ENCODE data around the gene SPSB1.

DNA sequence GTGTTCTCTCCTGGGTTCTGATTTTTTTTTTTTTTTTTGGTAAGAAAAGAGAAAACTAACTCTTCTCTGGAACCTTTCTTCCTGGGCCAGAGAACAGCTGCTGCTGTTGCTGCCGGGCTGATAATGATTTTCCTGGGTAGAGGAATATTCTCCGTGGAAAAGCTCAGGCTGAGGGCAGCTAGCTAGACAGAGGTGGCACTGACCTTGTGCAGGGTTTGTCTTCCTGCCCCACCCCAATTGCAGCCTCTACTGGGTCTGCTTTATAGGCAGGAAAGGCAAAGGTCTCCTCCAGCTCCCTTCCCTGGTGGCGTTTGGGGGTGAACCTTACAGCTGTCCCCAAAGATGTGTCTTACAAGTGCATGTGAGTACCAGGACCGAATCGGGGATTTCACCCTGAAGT is 79.3 kb downstream of the SPSB1 start:
- TF ChIP-seq, protein P1, sequence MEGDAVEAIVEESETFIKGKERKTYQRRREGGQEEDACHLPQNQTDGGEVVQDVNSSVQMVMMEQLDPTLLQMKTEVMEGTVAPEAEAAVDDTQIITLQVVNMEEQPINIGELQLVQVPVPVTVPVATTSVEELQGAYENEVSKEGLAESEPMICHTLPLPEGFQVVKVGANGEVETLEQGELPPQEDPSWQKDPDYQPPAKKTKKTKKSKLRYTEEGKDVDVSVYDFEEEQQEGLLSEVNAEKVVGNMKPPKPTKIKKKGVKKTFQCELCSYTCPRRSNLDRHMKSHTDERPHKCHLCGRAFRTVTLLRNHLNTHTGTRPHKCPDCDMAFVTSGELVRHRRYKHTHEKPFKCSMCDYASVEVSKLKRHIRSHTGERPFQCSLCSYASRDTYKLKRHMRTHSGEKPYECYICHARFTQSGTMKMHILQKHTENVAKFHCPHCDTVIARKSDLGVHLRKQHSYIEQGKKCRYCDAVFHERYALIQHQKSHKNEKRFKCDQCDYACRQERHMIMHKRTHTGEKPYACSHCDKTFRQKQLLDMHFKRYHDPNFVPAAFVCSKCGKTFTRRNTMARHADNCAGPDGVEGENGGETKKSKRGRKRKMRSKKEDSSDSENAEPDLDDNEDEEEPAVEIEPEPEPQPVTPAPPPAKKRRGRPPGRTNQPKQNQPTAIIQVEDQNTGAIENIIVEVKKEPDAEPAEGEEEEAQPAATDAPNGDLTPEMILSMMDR (conservative IDR thresholded peaks at IDR 0.05): no peak
- no peak for TF ChIP-seq EZH2 (IDR thresholded peaks at IDR 0.05; ENCODE audit: low read depth)
